Neural cell (in vitro differentiated cells): Measurements from ENCODE around the gene ADGRA1.

Experiments used
- EP300 ChIP-seq: fragments of 450-650 bp; conservative IDR thresholded peaks from 2 replicates; pipeline ENCODE4 v1.6.1; 2014; ENCODE audit warnings: antibody characterized with exemption, mild to moderate bottlenecking, moderate library complexity; ENCODE audit not compliant: poor library complexity, severe bottlenecking
- MXI1 ChIP-seq: fragments of 450-650 bp; conservative IDR thresholded peaks from 2 replicates; pipeline ENCODE4 v1.6.1; 2014; ENCODE audit warnings: antibody characterized with exemption, mild to moderate bottlenecking; ENCODE audit not compliant: poor library complexity, severe bottlenecking
- TF ChIP-seq, protein P1 (sequence below): fragments of 450-650 bp; IDR thresholded peaks from 2 replicates; pipeline ENCODE4 v1.5.1; 2014; ENCODE audit warnings: antibody characterized with exemption, mild to moderate bottlenecking, moderate library complexity; ENCODE audit not compliant: poor library complexity, severe bottlenecking

DNA sequence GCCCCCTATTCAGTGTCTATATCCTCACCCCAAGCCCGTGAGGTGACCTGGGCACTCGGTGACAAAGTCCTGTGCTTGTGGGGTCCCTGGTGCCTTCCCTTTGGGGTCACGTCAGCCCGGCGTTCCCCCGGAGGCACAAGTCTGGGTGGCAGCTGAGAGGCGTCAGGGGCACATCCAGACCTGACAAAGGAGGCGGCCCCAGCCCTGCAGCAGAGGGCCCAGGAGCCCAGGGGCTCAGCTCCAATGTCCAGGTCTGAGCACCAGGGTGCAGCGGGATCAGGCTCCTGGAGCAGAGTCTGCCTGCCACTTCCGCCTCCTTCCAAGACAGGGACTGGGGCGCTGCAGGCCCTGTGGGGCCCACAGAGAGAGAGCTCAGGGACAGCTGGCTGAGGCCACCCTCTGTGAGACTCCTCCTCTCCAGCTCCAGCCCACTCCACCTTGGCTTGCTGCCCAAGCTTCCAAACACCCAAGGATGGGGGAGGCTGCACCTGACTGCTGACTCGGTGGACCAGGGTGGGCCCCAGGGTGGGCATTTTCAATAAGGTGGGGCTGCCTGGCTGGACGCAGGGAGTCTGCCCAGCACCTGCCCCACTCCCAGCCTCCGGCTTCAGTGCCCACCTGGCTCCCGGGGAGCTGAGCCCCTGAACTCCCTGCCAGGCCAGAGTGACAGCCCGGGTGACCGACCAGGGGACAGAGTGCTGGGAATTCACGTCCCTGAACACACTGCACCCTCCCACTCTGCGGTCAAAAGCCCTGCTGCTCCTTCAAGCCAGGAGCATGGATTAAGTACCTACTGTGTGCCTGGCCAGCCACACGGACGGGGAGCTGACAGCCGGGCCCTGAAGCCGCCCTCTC lies 71.3 kb downstream of the ADGRA1 start:
- TF ChIP-seq, protein P1, sequence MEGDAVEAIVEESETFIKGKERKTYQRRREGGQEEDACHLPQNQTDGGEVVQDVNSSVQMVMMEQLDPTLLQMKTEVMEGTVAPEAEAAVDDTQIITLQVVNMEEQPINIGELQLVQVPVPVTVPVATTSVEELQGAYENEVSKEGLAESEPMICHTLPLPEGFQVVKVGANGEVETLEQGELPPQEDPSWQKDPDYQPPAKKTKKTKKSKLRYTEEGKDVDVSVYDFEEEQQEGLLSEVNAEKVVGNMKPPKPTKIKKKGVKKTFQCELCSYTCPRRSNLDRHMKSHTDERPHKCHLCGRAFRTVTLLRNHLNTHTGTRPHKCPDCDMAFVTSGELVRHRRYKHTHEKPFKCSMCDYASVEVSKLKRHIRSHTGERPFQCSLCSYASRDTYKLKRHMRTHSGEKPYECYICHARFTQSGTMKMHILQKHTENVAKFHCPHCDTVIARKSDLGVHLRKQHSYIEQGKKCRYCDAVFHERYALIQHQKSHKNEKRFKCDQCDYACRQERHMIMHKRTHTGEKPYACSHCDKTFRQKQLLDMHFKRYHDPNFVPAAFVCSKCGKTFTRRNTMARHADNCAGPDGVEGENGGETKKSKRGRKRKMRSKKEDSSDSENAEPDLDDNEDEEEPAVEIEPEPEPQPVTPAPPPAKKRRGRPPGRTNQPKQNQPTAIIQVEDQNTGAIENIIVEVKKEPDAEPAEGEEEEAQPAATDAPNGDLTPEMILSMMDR, result no peak
- TF ChIP-seq EP300, result no peak
- TF ChIP-seq MXI1, result no peak
